HG02759 (cell line): ENCODE results near the gene SYNDIG1.

ENCODE experiments used
- ATAC-seq: cut with Tn5 transposase; IDR thresholded peaks from one replicate; pipeline ENCODE4 v1.9.1; 2021; ENCODE audit warnings: mild to moderate bottlenecking, moderate library complexity; ENCODE audit not compliant: unreplicated experiment

Gene SYNDIG1

GRCh38 chr20:24702501-24703283 is 233.3 kb downstream of the SYNDIG1 start:
- no peak for ATAC-seq

GRCh38 chr20:24703284-24703610 is 233.8 kb downstream of the SYNDIG1 start:
- no peak for ATAC-seq

DNA sequence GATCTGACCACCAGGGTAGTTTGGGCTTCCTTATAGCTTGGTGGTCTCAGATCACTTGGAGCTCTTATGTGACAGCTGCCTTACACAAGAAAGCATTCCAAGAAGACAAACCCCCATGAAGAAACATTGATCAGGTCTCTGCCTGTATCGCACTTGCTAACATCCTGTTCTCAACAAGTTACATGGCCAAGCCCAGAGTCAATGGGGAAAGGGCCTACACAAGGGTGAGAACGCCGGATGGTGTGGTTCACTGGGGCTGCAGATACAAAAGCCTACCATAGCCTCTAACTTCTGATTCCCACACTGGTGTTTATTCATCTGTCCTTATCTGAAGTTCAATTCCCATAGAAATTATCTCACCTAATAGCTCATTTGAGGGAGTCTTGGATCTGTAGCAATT is 235.5 kb downstream of the SYNDIG1 start:
- no peak for ATAC-seq

- no peak for ATAC-seq
Measured at GRCh38 chr20:24705486-24705885, 236.1 kb downstream of the SYNDIG1 start.

- ATAC-seq, result no peak
Measured at GRCh38 chr20:24708411-24709295, 239.2 kb downstream of the SYNDIG1 start.
